ENCODE results near the gene CRB2.

Gene CRB2

DNA sequence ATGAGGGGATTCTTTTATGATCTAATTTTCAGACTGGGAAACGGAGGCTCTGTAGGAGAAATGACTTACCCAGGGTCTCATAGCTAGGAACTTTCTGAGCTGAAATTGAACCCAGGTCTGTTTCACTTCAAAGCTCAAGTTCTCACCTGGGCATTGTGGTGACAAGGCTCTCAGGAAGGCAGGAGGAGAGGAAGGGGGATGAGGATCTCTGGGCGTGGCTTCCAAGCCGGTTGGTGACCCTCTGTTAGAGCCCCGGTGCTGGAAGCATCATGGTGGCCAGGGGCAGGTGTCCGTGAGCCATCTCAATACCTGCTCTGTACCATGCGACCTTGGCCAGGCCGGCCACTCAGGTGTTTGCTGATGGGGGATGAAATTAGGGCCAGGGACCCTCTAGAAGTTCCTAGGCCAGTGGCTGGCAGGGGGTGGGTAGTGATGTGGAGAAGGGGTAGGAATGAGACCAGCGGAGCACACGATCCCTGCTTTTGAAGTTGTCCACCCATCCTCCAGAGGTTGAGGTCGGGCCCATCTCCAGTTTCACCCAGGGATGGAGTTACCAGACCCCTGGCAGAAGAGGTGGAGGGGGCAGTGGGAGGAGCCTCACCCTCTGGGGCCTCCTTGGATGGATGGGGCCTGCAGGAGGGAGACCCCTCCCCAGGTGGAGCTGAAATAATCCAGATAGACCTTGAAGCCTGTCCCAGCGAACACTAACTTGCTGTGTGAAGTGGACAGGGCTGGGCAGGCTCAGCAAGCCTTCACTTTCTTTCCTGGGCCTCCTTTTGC, 5.9 kb downstream of the CRB2 start:
- no peak for ATAC-seq
- no peak for DNase-seq (ENCODE audit: low spot score in 2 of 2)
- Mint-ChIP-seq H3K4me3 (no peak overlapping the region), H3K27ac (no peak overlapping the region), H3K4me1 (peaks cover 14% of the 10 kb centered on the region), H3K36me3 (no peaks in the 10 kb centered on the region), H3K9me3 (no peaks in the 10 kb centered on the region)

DNA sequence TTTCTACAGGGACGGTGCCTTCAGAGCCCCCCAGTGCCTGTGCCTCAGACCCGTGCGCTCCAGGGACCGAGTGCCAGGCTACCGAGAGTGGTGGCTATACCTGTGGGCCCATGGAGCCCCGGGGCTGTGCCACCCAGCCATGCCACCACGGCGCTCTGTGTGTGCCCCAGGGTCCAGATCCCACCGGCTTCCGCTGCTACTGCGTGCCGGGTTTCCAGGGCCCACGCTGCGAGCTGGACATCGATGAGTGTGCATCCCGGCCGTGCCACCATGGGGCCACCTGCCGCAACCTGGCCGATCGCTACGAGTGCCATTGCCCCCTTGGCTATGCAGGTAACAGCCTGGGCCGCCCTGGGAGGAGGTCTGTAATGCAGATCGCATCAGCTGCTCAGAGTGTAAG, 6.9 kb downstream of the CRB2 start:
- Mint-ChIP-seq H3K4me1 (peaks cover 14% of the 10 kb centered on the region), H3K27ac (no peak overlapping the region), H3K36me3 (no peaks in the 10 kb centered on the region), H3K9me3 (no peaks in the 10 kb centered on the region), H3K4me3 (no peak overlapping the region)
- no peak for ATAC-seq
- DNase-seq (ENCODE audit: low spot score in 2 of 2) = no peak

DNA sequence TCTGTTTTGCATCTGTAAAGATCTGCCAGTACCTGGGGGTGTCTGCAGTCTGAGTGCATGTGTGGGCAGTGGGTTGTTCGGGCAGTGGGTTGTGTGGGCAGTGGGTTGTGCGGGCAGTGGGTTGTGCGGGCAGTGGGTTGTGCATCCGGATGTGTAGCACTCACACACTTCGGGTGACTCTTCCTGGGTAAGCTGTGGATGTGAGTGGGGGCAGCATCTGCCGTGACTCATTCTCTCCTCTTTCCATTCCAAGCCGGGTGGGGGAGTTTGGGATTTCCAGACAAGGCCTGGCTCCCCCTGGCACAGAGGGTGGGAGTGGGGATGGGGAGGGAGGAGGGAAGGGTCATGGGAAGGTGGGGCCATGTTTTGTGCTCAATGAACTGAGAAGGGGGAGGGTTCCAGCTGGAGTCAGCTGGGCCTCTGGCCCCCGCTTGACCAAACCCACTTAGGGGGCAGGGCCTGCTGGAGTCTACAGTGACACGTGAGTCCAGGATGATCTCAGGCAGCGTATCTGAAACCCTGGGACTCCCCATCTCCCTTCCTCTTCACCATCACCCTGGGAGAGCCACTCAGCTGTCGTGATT, 8.3 kb downstream of the CRB2 start:
- H3K9me3 Mint-ChIP-seq = no peaks in the 10 kb centered on the region

DNA sequence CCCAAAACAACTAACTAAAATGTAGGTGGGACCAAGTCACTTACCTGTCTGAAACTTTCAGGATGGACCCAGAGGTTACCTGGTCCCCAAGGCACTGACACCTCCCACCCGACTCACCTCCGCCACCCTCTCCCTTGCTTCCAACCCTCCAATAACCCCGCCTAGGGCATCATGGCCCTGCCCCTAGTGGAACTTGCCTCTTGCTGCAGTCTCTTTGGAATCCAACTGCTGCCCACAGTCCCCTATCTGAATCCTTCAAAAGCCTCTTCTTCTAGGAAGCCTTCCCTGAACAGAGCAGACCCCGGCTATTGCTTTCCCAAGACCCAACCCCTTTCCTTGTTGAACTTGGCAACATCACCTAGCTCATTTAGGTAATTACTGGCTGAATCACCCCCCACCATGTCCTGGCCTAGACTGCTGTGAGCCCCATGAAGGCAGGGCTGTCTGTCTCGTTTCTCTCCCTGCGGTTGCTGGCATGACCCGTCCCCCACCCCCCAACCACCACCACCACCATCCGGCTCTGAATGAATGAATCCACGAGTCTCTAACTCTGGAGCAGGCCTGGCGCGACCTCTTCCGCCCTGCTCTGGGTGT, 9.4 kb downstream of the CRB2 start:
- no peak for ATAC-seq
- no peak for DNase-seq (ENCODE audit: low spot score in 2 of 2)
- peaks cover 7% of the 10 kb centered on the region for H3K4me1 Mint-ChIP-seq
- H3K4me3 Mint-ChIP-seq = no peak overlapping the region
- no peaks in the 10 kb centered on the region for H3K9me3 Mint-ChIP-seq
- H3K36me3 Mint-ChIP-seq = no peaks in the 10 kb centered on the region
- no peak overlapping the region for H3K27ac Mint-ChIP-seq

More for the DNA sequence above, 8.3 kb downstream of the CRB2 start:
- H3K4me3 Mint-ChIP-seq = no peak overlapping the region
- ATAC-seq = no peak
- no peaks in the 10 kb centered on the region for H3K36me3 Mint-ChIP-seq
- no peak overlapping the region for H3K27ac Mint-ChIP-seq
- no peak for DNase-seq (ENCODE audit: low spot score in 2 of 2)
- H3K4me1 Mint-ChIP-seq = peaks cover 13% of the 10 kb centered on the region

DNA sequence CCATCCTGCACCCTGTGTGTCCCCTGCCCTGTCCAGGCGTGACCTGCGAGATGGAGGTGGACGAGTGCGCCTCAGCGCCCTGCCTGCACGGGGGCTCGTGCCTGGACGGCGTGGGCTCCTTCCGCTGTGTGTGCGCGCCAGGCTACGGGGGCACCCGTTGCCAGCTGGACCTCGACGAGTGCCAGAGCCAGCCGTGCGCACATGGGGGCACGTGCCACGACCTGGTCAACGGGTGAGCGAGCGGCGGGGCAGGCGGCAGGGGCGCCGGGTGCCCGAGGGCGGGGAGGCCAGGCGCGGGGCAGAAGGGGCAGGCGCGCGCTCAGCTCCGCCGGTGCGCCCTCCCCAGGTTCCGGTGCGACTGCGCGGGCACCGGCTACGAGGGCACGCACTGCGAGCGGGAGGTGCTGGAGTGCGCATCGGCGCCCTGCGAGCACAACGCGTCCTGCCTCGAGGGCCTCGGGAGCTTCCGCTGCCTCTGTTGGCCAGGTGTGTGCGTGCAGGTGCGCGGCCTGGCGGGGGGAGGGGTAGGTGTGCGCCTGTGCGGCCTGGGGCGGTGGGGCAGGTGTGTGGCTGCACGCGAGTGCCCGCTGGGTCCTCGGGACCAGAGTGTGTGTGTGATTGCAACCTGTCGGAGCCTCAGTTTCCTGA, 10.0 kb downstream of the CRB2 start:
- Mint-ChIP-seq H3K4me1 (peaks cover 7% of the 10 kb centered on the region), H3K4me3 (no peak overlapping the region), H3K27ac (no peak overlapping the region), H3K36me3 (no peaks in the 10 kb centered on the region), H3K9me3 (no peaks in the 10 kb centered on the region)
- ATAC-seq = no peak
- DNase-seq (ENCODE audit: low spot score in 2 of 2) = no peak

DNA sequence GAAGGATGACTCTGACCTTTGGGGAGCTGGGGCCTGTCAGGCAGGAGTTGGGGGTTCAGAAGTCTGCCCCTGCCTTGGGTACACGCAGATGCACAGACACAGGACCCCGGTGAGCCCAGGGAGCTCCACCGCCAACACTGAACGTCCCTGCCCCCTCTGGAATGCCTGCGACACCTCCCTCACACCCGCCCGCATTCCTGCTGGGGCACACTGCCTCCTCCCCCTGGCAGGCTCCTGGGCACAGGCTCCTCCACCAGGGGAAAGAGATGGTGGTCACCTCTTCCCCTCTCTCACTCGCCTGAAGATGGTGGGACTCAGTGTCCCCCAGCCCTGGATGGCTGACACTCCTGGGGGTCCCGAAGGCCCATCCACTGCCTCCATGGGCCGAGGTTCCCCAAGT, 12.0 kb downstream of the CRB2 start:
- Mint-ChIP-seq H3K4me1 (peaks cover 13% of the 10 kb centered on the region), H3K9me3 (no peaks in the 10 kb centered on the region), H3K4me3 (no peak overlapping the region), H3K36me3 (no peaks in the 10 kb centered on the region), H3K27ac (no peak overlapping the region)
- DNase-seq (ENCODE audit: low spot score in 2 of 2) (no peak), ATAC-seq (no peak)

DNA sequence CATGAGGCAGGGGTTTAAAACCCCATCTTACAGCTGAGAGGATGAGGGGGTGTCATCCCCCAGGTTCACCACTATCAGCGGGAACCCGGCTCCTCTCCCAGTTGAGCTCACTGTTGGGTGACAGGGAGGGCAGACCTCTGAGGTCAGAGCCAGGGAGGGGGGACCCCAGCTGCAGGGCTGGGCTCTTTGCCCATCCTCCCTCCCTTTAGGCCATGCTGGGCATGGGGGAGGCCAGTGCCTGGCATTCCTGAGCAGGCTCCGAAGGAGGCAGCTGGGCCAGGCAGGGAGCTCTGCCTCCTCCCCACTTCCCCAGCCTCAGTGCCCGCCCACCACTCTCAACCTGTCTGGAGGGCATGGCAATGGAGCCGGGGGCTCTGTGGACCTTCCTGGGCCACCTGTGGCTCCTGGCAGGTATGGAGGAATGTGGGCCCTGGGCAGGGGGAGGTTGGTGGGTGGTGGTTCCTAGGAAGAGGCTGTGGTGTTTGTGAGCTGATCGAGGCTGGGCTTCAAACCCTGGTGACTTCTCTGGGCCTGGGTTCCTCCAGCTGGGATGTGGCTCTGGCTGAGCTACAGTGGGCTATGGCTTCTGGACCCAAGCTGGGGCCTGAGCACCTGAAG, 12.6 kb downstream of the CRB2 start:
- ATAC-seq = no peak
- Mint-ChIP-seq H3K4me1 (peaks cover 13% of the 10 kb centered on the region), H3K27ac (peak overlapping the region; percentile 43), H3K36me3 (no peaks in the 10 kb centered on the region), H3K4me3 (no peak overlapping the region), H3K9me3 (no peaks in the 10 kb centered on the region)
- DNase-seq (ENCODE audit: low spot score in 2 of 2) = no peak

DNA sequence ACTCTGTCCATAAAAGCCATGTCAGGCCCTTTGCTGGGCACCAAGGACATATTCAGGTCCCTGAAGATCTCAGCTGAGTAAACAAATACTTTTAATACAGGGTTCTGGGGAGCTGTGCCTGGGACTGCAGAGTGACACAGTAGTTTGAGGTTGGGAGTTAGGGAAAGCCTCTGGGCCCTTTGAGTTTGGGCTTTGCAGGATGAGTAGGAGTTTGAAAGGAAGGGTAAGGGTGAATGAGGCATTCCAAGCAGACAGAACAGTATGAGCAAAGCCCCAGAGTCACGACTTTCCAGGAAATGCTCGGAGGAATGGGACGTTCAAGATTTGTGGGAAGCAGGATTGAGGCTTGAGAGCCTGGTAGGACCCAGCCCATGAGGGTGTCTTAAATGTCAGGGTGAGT, 13.3 kb downstream of the CRB2 start:
- ATAC-seq = no peak
- Mint-ChIP-seq H3K9me3 (no peaks in the 10 kb centered on the region), H3K27ac (peak overlapping the region; percentile 43), H3K4me3 (no peak overlapping the region), H3K36me3 (no peaks in the 10 kb centered on the region), H3K4me1 (peaks cover 8% of the 10 kb centered on the region)
- no peak for DNase-seq (ENCODE audit: low spot score in 2 of 2)

DNA sequence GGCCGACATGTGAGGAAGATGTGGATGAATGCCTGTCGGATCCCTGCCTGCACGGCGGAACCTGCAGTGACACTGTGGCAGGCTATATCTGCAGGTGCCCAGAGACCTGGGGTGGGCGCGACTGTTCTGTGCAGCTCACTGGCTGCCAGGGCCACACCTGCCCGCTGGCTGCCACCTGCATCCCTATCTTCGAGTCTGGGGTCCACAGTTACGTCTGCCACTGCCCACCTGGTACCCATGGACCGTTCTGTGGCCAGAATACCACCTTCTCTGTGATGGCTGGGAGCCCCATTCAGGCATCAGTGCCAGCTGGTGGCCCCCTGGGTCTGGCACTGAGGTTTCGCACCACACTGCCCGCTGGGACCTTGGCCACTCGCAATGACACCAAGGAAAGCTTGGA, 14.1 kb downstream of the CRB2 start:
- H3K27ac Mint-ChIP-seq = no peak overlapping the region
- H3K36me3 Mint-ChIP-seq = no peaks in the 10 kb centered on the region
- no peak overlapping the region for H3K4me3 Mint-ChIP-seq
- no peaks in the 10 kb centered on the region for H3K9me3 Mint-ChIP-seq
- ATAC-seq (no peak), DNase-seq (ENCODE audit: low spot score in 2 of 2) (no peak)
- peaks cover 11% of the 10 kb centered on the region for H3K4me1 Mint-ChIP-seq

DNA sequence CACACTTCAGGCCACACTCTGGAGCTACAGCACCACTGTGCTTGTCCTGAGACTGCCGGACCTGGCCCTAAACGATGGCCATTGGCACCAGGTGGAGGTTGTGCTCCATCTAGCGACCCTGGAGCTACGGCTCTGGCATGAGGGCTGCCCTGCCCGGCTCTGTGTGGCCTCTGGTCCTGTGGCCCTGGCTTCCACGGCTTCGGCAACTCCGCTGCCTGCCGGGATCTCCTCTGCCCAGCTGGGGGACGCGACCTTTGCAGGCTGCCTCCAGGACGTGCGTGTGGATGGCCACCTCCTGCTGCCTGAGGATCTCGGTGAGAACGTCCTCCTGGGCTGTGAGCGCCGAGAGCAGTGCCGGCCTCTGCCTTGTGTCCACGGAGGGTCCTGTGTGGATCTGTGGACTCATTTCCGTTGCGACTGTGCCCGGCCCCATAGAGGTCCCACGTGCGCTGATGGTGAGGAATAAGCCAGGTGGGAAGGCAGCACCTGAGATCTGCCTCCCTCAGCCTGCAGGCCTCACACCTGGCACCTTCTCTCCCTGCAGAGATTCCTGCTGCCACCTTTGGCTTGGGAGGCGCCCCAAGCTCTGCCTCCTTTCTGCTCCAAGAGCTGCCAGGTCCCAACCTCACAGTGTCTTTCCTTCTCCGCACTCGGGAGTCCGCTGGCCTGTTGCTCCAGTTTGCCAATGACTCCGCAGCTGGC, 14.7 kb downstream of the CRB2 start:
- no peaks in the 10 kb centered on the region for H3K36me3 Mint-ChIP-seq
- DNase-seq (ENCODE audit: low spot score in 2 of 2) (no peak), ATAC-seq (no peak)
- no peaks in the 10 kb centered on the region for H3K9me3 Mint-ChIP-seq
- H3K4me1 Mint-ChIP-seq = peaks cover 15% of the 10 kb centered on the region
- H3K4me3 Mint-ChIP-seq = no peak overlapping the region
- no peak overlapping the region for H3K27ac Mint-ChIP-seq

DNA sequence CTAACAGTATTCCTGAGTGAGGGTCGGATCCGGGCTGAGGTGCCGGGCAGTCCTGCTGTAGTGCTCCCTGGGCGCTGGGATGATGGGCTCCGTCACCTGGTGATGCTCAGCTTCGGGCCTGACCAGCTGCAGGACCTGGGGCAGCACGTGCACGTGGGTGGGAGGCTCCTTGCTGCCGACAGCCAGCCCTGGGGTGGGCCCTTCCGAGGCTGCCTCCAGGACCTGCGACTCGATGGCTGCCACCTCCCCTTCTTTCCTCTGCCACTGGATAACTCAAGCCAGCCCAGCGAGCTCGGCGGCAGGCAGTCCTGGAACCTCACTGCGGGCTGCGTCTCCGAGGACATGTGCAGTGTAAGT, 15.2 kb downstream of the CRB2 start:
- ATAC-seq = no peak
- Mint-ChIP-seq H3K4me3 (no peak overlapping the region), H3K9me3 (no peaks in the 10 kb centered on the region), H3K27ac (no peak overlapping the region), H3K4me1 (peaks cover 15% of the 10 kb centered on the region), H3K36me3 (no peaks in the 10 kb centered on the region)
- DNase-seq (ENCODE audit: low spot score in 2 of 2) = no peak

DNA sequence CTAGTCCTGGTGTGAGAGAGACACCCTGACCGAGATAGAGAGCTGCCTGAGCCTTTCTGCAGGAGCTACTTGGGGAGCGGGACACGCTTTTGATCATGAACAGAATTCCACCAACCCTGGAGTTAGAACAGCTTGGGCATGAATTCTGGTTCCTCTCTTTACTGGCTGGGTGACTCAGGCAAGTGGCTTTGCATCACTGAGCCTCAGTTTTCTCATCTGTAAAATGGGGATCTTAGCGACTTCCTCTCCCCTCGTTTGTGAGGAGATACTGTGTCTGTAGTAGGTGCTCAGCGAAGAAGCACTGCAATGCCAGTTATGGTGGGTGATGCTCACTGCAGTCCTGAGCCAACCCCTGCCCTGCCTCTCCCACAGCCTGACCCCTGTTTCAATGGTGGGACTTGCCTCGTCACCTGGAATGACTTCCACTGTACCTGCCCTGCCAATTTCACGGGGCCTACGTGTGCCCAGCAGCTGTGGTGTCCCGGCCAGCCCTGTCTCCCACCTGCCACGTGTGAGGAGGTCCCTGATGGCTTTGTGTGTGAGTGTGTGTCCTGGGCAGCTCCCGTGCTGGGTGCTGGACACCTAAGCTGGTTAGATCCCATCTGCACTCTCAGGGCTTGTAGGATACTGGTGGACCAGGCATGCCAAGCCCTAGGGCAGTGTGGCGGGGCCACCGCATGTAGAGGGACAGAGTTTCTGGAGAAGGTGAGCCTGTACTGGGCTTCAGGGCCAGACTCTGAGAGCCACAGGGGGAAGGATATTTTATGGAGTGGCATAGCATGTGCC, 16.0 kb downstream of the CRB2 start:
- no peaks in the 10 kb centered on the region for H3K9me3 Mint-ChIP-seq
- no peaks in the 10 kb centered on the region for H3K36me3 Mint-ChIP-seq
- no peak overlapping the region for H3K4me3 Mint-ChIP-seq
- H3K4me1 Mint-ChIP-seq = peaks cover 15% of the 10 kb centered on the region
- no peak overlapping the region for H3K27ac Mint-ChIP-seq
- no peak for DNase-seq (ENCODE audit: low spot score in 2 of 2)
- no peak for ATAC-seq

DNA sequence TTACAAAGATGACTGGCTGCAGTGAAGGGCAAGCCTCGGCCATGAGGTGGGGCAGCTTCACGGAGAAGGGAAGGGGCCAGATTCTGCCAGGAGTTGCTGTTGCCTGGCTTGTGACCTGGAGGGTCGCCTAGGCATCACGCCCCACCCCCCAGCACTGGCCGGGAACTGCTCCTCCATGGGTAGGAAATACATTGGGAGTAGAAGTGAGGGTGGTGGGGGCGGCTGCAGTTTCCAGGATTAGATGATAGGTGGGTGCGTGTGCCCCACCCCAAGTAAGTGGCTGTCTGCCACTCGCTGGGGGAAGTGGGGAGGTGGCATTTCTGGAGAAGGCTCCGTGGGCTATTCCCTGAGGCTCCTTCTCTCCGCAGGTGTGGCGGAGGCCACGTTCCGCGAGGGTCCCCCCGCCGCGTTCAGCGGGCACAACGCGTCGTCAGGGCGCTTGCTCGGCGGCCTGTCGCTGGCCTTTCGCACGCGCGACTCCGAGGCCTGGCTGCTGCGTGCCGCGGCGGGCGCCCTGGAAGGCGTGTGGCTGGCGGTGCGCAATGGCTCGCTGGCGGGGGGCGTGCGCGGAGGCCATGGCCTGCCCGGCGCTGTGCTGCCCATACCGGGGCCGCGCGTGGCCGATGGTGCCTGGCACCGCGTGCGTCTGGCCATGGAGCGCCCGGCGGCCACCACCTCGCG, 16.9 kb downstream of the CRB2 start:
- Mint-ChIP-seq H3K4me1 (peaks cover 15% of the 10 kb centered on the region), H3K4me3 (no peak overlapping the region), H3K27ac (no peak overlapping the region), H3K36me3 (no peaks in the 10 kb centered on the region), H3K9me3 (no peaks in the 10 kb centered on the region)
- DNase-seq (ENCODE audit: low spot score in 2 of 2) (no peak), ATAC-seq (no peak)

DNA sequence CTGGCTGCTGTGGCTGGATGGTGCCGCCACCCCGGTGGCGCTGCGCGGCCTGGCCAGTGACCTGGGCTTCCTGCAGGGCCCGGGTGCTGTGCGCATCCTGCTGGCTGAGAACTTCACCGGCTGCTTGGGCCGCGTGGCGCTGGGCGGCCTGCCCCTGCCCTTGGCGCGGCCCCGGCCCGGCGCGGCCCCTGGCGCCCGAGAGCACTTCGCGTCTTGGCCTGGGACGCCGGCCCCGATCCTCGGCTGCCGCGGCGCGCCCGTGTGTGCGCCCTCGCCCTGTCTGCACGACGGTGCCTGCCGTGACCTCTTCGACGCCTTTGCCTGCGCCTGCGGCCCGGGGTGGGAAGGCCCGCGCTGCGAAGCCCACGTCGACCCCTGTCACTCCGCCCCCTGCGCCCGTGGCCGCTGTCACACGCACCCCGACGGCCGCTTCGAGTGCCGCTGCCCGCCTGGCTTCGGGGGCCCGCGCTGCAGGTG, 17.5 kb downstream of the CRB2 start:
- ATAC-seq (no peak), DNase-seq (ENCODE audit: low spot score in 2 of 2) (no peak)
- no peaks in the 10 kb centered on the region for H3K36me3 Mint-ChIP-seq
- H3K27ac Mint-ChIP-seq = no peak overlapping the region
- H3K9me3 Mint-ChIP-seq = no peaks in the 10 kb centered on the region
- peaks cover 15% of the 10 kb centered on the region for H3K4me1 Mint-ChIP-seq
- H3K4me3 Mint-ChIP-seq = no peak overlapping the region

All from stimulated activated effector memory CD8-positive, alpha-beta T cell treated with anti-CD3 and anti-CD28 coated beads, Interleukin-12 subunit alpha, Interleukin-12 subunit beta, amount 100 ng/mL, for 72 hours (primary cell).